Smooth muscle cell (in vitro differentiated cells): ENCODE measurements around the gene SDCCAG8. TPM values are rescaled to one million over a fixed set of nuclear protein-coding genes. Genes with fewer than 3 reads are reported as not detected.

ENCODE experiments used
- DNase-seq: peaks from one replicate; lab custom pipeline; 2025; ENCODE audit not compliant: unreplicated experiment; lab: John Stamatoyannopoulos, UW
- H2AFZ ChIP-seq: fragments of 200-600 bp; sonication (generic); 2 replicates; pipeline ENCODE4 v1.6.0; 2016; ENCODE audit warnings: antibody characterized with exemption, low read depth, mild to moderate bottlenecking
- H3F3A ChIP-seq: fragments of 200-600 bp; sonication (generic); 2 replicates; pipeline ENCODE4 v1.6.0; 2017; ENCODE audit warnings: antibody characterized with exemption, low read depth
- H3K27ac ChIP-seq: fragments of 200-600 bp; sonication (generic); 2 replicates; pipeline ENCODE4 v1.5.1; 2016; ENCODE audit warnings: low read depth, mild to moderate bottlenecking
- H3K27me3 ChIP-seq: fragments of 200-600 bp; sonication (generic); 2 replicates; pipeline ENCODE4 v1.6.1; 2016; ENCODE audit warnings: low read depth, mild to moderate bottlenecking
- H3K36me3 ChIP-seq: fragments of 200-600 bp; sonication (generic); 2 replicates; pipeline ENCODE4 v1.5.1; 2016; ENCODE audit warnings: low read depth
- H3K4me1 ChIP-seq: fragments of 200-600 bp; sonication (generic); 2 replicates; pipeline ENCODE4 v1.5.1; 2016; ENCODE audit warnings: low read depth
- H3K4me2 ChIP-seq: fragments of 200-600 bp; sonication (generic); 2 replicates; pipeline ENCODE4 v1.6.0; 2016; ENCODE audit warnings: mild to moderate bottlenecking
- H3K4me3 ChIP-seq: fragments of 200-600 bp; sonication (generic); 2 replicates; pipeline ENCODE4 v1.5.1; 2016; ENCODE audit warnings: mild to moderate bottlenecking
- H3K79me2 ChIP-seq: fragments of 200-600 bp; sonication (generic); 2 replicates; pipeline ENCODE4 v1.6.0; 2016; ENCODE audit warnings: low read depth, mild to moderate bottlenecking
- H3K9ac ChIP-seq: fragments of 200-600 bp; sonication (generic); 2 replicates; pipeline ENCODE4 v1.6.0; 2016; ENCODE audit warnings: low read depth
- H3K9me3 ChIP-seq: fragments of 200-600 bp; sonication (generic); replicated peaks from 2 replicates; pipeline ENCODE4 v1.5.1; 2016; ENCODE audit warnings: low read depth
- H4K20me1 ChIP-seq: fragments of 200-600 bp; sonication (generic); 2 replicates; pipeline ENCODE4 v1.6.0; 2016; ENCODE audit warnings: low read depth
- CTCF ChIP-seq: fragments of 200-600 bp; sonication (generic); IDR thresholded peaks from 2 replicates; pipeline ENCODE4 v1.5.1; 2017; ENCODE audit warnings: borderline replicate concordance, mild to moderate bottlenecking, antibody characterized with exemption; ENCODE audit not compliant: insufficient read depth, poor library complexity, severe bottlenecking
- WGBS: methylation state at CpG from one replicate; pipeline ENCODE4 v1.1.7; 2016; ENCODE audit warnings: low lambda C conversion rate; 5-methylcytosine and 5-hydroxymethylcytosine counted together
- polyA plus RNA-seq: library from polyadenylated mRNA; unstranded; fragments of >200 nt; fragmentation: Nextera tagmentation; extraction: Ambion mirVana; gene quantifications from 2 replicates; pipeline ENCODE4 v1.2.1, GENCODE V29; 2016
- total RNA-seq: library from RNA; depleted of rRNA; stranded (reverse); fragments of >200 nt; gene quantifications from 2 replicates; pipeline ENCODE4 v1.2.3, GENCODE V29; 2014

The SDCCAG8 gene
- total and polyA plus RNA-seq, 2 experiments from 2014 or later: 30.9 to 33.4 TPM

DNA sequence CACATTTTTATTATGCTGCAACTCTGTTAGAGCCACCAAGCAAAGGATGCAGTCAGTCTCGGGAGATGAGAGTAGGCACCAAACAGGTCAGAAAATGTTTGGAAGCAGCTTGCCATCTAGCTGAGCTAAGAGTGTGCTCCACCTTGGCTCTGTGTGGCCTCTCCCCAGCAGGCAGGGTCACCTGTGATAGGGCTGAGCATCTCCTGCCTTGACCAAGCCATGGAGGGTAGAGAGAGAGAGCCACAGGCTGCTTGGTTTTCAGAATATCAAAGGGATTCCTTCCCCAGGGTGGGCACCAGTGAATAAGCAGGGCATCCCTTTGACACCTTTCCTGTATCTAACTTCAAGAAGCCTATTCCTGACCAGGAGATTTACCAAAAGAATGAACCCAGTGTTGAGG is 135.5 kb downstream of the SDCCAG8 start:
- TF ChIP-seq CTCF: no peak
- Histone ChIP-seq H3K4me2 (no peak overlapping the region), H3K79me2 (no peaks in the 10 kb centered on the region), H2AFZ (no peak overlapping the region), H3K36me3 (no peaks in the 10 kb centered on the region), H3K9me3 (no peaks in the 10 kb centered on the region), H3K9ac (no peak overlapping the region), H4K20me1 (no peaks in the 10 kb centered on the region), H3K27ac (no peak overlapping the region), H3K27me3 (no peaks in the 10 kb centered on the region), H3K4me1 (no peaks in the 10 kb centered on the region), H3K4me3 (no peak overlapping the region), H3F3A (no peaks in the 10 kb centered on the region)
- WGBS: 100% methylated on average over 1 of the region's 1 CpG
- no peak for DNase-seq

GRCh38 chr1:243393096-243393495 is 137.3 kb downstream of the SDCCAG8 start:
- Histone ChIP-seq H3K79me2 (no peaks in the 10 kb centered on the region), H3K27ac (no peak overlapping the region), H3K36me3 (no peaks in the 10 kb centered on the region), H3F3A (no peaks in the 10 kb centered on the region), H3K4me2 (no peak overlapping the region), H3K9me3 (no peaks in the 10 kb centered on the region), H2AFZ (no peak overlapping the region), H3K4me1 (no peaks in the 10 kb centered on the region), H3K9ac (no peak overlapping the region), H3K27me3 (no peaks in the 10 kb centered on the region), H3K4me3 (no peak overlapping the region), H4K20me1 (no peaks in the 10 kb centered on the region)
- DNase-seq: no peak
- no peak for TF ChIP-seq CTCF
- WGBS: 99% methylated on average over 4 of the region's 4 CpGs

- no peak overlapping the region for H3K9ac ChIP-seq
- H3K36me3 ChIP-seq: no peaks in the 10 kb centered on the region
- no peaks in the 10 kb centered on the region for H3K27me3 ChIP-seq
- DNase-seq: no peak
- no peak overlapping the region for H3K4me3 ChIP-seq
- no peaks in the 10 kb centered on the region for H4K20me1 ChIP-seq
- no peak overlapping the region for H3K27ac ChIP-seq
- no peaks in the 10 kb centered on the region for H3K79me2 ChIP-seq
- no peak for TF ChIP-seq CTCF
- WGBS: 92% methylated on average over 4 of the region's 4 CpGs
- no peaks in the 10 kb centered on the region for H3K4me1 ChIP-seq
- H2AFZ ChIP-seq: no peak overlapping the region
- H3K4me2 ChIP-seq: no peak overlapping the region
- H3F3A ChIP-seq: no peaks in the 10 kb centered on the region
- no peaks in the 10 kb centered on the region for H3K9me3 ChIP-seq
Measured at GRCh38 chr1:243394066-243394465, 138.2 kb downstream of the SDCCAG8 start.

DNA sequence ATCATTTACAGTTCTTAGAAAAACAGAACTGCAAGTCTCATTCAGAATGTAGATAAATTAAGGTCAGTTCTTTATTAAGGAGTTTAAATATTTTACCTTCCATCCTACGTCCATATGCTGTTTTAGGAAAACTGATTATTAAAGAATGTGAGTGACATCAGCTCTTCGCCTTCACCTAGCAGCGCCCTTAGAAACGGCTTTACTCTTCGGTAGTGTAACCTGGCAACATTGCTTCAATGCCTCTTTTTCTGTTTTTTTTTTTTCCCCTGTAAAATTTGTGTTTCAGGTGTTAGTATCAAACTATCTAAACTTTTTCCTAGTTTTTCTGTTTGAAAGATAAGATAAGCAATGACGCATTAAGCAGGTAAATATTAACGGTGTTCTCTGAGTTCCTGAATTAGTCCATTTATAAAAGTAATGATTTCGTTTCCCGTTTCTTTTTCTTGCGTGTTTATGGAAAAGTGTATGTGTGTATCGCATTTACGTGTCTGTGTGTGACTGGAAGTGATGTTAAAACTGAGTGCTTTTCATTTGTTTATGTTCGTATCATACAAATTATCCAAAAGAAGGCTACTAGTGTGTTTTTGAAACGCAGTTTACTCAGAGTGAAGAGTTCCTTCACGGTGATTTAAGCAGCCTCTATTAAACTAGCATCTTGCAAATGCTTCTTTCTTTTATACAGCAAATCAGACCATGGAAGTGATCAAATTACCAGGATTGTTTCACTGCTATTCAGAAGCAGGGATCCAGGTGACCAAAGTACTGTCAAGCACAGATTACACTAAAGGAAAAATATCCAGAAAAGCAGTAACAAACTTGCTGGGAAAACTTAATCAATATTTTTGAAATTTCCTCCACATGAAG is 139.0 kb downstream of the SDCCAG8 start:
- no peaks in the 10 kb centered on the region for H3K9me3 ChIP-seq
- no peaks in the 10 kb centered on the region for H4K20me1 ChIP-seq
- 92% methylated on average over 15 of the region's 15 CpGs for WGBS
- DNase-seq: no peak
- H3K9ac ChIP-seq: no peak overlapping the region
- H3K27ac ChIP-seq: no peak overlapping the region
- no peak overlapping the region for H3K4me3 ChIP-seq
- no peaks in the 10 kb centered on the region for H3K79me2 ChIP-seq
- no peaks in the 10 kb centered on the region for H3K27me3 ChIP-seq
- no peak overlapping the region for H3K4me2 ChIP-seq
- H3K36me3 ChIP-seq: no peaks in the 10 kb centered on the region
- no peaks in the 10 kb centered on the region for H3F3A ChIP-seq
- H3K4me1 ChIP-seq: no peaks in the 10 kb centered on the region
- no peak overlapping the region for H2AFZ ChIP-seq
- TF ChIP-seq CTCF: no peak
